C4-2B (cell line): ENCODE measurements around the gene ING2.
"Not testable (repeated sequence)": the region's sequence is repeated elsewhere in the genome, so short reads cannot be mapped to it uniquely, and the experiment has no call there.

Source experiments
- H3K27ac ChIP-seq: fragments of 450-650 bp; 2 replicates; pipeline ENCODE4 v1.5.1; 2017
- ZFX ChIP-seq: fragments of 450-650 bp; IDR thresholded peaks from 2 replicates; pipeline ENCODE4 v1.6.1; 2017
- TF ChIP-seq, protein P1 (sequence below): fragments of 450-650 bp; conservative IDR thresholded peaks from 2 replicates; pipeline ENCODE4 v1.5.1; 2017; ENCODE audit warnings: mild to moderate bottlenecking

The ING2 gene

DNA sequence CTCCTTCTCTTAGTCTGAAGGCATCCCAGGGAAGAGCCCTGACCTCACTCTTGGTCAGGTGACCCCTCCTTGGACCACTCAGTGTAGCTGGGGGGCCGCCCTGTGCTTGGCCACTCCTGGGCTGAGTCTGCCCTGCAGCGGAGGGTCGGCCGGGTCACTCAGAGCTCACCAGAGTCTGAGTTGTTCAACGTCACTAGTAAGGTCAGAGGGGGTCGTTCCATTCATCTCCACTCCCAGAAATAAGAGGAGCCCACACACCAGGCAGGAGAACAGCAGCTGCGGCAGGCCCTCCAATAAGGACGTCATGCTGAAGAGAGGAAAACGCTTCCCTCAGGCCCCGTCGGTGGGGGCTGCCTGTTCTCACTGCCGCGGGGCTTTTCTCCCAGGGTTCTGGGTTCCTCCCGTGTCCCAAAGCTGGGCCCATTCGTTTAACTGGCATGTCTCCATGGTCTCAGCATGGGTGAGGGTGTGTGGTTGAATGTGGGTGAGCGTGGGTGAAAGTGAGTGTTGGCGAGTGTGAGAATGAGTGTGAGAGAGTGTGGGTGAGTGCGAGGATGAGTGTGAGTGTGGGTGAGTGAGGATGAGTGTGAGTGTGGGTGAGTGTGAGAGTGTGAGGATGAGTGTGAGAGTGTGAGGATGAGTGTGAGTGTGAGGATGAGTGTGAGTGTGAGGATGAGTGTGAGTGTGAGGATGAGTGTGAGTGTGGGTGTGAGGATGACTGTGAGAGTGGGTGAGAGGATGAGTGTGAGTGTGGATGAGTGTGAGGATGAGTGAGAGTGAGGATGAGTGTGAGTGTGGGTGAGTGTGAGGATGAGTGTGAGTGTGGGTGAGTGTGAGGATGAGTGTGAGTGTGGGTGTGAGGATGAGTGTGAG lies 47.7 kb downstream of the ING2 start:
- TF ChIP-seq, protein P1, sequence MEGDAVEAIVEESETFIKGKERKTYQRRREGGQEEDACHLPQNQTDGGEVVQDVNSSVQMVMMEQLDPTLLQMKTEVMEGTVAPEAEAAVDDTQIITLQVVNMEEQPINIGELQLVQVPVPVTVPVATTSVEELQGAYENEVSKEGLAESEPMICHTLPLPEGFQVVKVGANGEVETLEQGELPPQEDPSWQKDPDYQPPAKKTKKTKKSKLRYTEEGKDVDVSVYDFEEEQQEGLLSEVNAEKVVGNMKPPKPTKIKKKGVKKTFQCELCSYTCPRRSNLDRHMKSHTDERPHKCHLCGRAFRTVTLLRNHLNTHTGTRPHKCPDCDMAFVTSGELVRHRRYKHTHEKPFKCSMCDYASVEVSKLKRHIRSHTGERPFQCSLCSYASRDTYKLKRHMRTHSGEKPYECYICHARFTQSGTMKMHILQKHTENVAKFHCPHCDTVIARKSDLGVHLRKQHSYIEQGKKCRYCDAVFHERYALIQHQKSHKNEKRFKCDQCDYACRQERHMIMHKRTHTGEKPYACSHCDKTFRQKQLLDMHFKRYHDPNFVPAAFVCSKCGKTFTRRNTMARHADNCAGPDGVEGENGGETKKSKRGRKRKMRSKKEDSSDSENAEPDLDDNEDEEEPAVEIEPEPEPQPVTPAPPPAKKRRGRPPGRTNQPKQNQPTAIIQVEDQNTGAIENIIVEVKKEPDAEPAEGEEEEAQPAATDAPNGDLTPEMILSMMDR: no peak
- no peak for TF ChIP-seq ZFX
- H3K27ac ChIP-seq: no peak overlapping the region

DNA sequence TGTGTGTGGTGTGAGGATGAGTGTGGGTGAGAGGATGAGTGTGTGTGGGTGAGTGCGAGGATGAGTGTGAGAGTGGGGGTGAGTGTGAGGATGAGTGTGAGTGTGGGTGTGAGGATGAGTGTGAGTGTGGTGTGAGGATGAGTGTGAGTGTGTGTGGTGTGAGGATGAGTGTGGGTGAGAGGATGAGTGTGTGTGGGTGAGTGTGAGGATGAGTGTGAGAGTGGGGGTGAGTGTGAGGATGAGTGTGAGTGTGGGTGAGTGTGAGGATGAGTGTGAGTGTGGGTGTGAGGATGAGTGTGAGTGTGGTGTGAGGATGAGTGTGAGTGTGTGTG lies 48.3 kb downstream of the ING2 start:
- H3K27ac ChIP-seq: not testable (repeated sequence)

DNA sequence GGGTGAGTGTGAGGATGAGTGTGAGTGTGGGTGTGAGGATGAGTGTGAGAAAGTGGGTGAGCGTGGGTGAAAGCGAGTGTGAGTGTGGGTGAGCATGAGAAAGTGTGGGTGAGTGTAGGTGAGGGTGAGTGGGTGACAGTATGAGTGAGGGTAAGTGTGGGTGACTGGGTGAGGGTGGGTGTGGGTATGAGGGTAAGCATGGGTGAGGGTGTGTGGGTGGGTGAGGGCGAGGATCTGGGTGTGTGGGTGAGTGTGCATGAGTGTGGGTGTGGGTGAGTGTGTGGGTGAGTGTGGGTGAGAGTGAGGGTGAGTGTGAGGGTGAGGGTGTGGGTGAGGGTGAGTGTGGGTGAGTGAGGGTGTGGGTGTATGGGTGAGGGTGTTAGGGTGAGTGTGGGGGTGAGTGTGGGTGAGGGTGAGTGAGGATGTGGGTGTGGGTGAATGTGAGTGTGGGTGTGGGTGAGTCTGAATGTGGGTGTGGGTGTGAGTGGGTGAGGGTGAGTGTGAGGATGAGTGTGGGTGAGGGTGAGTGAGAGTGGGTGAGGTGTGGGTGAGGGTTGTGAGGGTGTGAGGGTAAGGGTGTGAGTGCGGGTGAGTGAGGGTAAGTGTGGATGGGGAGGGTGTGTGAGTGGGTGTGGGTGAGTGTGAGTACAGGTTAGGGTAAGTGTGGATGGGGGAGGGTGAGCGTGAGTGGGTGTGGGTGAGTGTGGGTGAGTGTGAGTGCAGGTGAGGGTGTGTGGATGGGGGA lies 48.9 kb downstream of the ING2 start:
- no peak for TF ChIP-seq ZFX
- TF ChIP-seq, protein P1: no peak
- no peak overlapping the region for H3K27ac ChIP-seq

DNA sequence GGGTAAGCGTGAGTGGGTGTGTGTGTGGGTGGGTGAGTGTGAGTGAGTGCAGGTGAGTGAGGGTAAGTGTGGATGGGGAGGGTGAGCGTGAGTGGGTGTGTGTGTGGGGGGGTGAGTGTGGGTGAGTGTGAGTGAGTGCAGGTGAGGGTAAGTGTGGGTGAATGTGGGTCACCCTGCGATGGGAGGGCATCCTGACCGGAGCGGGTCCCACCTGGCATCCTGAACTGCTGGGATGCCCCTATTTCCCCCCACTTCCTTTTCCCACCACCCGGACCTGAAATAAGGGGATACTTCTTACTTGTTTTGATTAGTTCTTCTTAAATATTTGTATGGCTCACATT lies 49.5 kb downstream of the ING2 start:
- TF ChIP-seq, protein P1: no peak
- TF ChIP-seq ZFX: no peak
- no peak overlapping the region for H3K27ac ChIP-seq

DNA sequence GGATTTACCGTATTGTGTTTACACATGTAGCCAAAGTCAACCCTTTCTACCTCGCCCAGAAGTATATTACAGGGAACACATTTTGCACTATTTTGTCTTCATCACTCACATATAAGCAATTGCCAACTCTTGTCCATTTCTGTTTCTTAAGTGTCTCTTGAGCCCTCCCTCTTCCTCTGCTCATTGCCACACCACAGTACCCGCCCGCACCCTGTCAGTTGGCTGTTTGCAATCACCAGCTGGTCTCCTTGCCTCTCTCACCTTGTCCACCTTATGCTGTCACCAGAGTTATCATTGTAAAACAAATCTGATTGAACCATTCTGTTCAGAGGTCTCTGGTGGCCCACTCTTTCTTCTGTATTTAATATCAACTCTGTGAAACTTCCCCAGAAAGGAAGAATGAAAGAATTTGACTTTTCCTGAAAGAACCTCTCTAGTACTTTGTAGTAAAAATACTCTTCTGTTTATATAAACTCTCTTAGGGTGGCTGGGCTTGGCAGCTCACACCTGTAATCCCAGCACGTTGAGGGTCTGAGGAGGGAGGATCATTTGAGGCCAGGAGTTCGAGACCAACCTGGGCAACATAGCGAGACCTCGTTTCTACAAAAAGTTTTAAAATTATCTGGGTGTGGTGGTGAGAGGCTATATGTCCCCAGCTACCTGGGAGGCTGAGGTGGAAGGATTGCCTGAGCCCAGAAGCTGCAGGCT lies 50.2 kb downstream of the ING2 start:
- TF ChIP-seq ZFX: no peak
- TF ChIP-seq, protein P1: no peak

DNA sequence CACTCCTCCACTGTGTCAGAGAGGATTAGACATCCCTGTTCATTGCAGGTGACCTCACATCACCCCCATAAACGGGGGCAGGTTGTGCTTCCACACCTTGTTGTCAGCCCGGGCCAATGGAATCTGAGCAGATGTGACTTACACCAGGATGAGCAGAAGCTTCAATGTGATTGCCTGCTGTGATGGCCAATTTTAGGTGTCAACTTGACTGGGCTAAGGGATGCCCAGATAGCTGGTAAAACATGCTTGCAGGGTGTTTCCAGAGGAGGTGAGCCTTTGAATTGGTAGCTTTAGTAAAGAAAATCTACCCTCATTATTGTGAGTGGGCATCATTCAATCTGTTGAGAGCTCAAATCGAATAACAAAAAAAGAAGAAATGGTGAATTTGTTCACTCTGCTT lies 52.1 kb downstream of the ING2 start:
- H3K27ac ChIP-seq: no peak overlapping the region
- TF ChIP-seq, protein P1: no peak
- TF ChIP-seq ZFX: no peak

More for the DNA sequence above, 50.2 kb downstream of the ING2 start:
- no peak overlapping the region for H3K27ac ChIP-seq

DNA sequence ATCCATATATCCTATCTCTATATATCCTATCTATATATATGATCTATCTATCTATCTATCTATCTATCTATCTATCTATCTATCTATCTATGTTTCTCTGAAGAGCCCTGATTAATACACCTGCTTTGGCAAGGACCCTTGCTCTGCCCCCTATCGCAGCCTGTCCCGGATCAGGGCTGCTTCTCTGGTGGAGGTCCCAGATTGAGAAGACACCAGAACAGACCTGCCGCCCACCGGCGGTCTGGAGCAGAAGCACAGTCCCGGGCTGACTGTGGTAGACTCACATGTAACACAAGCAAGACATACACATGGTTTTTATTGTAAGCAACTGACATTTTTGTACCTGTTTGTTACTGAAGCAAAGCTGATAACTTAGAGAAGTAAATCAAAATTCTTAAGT lies 52.8 kb downstream of the ING2 start:
- TF ChIP-seq, protein P1: no peak
- no peak for TF ChIP-seq ZFX
- H3K27ac ChIP-seq: no peak overlapping the region
